SK-N-SH (cell line): ENCODE data around the gene SNX17. TPM values are rescaled to one million over a fixed set of nuclear protein-coding genes. Genes with fewer than 3 reads are reported as not detected.

ENCODE experiments used
- CTCF ChIA-PET: fragments of 300-600, 350-600 bp; formaldehyde crosslinking; extraction: SDS; loops from one replicate; lab custom pipeline; 2021; lab: Yijun Ruan, JAX
- POLR2A ChIA-PET: fragments of 350-600 bp; sonication (Branson Sonifier 250); formaldehyde crosslinking; extraction: SDS; loops from one replicate; lab custom pipeline; 2020; ENCODE audit warnings: antibody characterized with exemption, inconsistent platforms; lab: Yijun Ruan, JAX
- DNase-seq: peaks from one replicate; pipeline ENCODE4 v3.0.0; 2012
- H2AFZ ChIP-seq: fragments of 200-600 bp; sonication (generic); 2 replicates; pipeline ENCODE4 v1.8.1; 2016; ENCODE audit warnings: antibody characterized with exemption, mild to moderate bottlenecking, low read depth
- H3F3A ChIP-seq: fragments of 200-600 bp; sonication (generic); replicated peaks from 2 replicates; pipeline ENCODE3; 2016; ENCODE audit warnings: antibody characterized with exemption, mild to moderate bottlenecking; ENCODE audit not compliant: insufficient read depth
- H3K27ac ChIP-seq, 2 experiments: fragments of 200-500 bp in 1 of 2; fragments of 200-600 bp in 1 of 2; sonication (Bioruptor generic) in 1 of 2; sonication (generic), shearing (Covaris generic) in 1 of 2; 2 replicates each; pipeline versions ENCODE4 v1.5.1 to v1.6.1; 2014 to 2016; ENCODE audit warnings: low read depth in 2 of 2, inconsistent platforms in 1 of 2, low read length in 1 of 2, mild to moderate bottlenecking in 1 of 2, mixed read lengths in 1 of 2
- H3K27me3 ChIP-seq: fragments of 200-600 bp; sonication (generic), shearing (Covaris generic); 2 replicates; pipeline ENCODE4 v1.6.1; 2016; ENCODE audit warnings: mixed run types; ENCODE audit not compliant: insufficient read depth
- H3K36me3 ChIP-seq, 2 experiments: fragments of 200-500 bp in 1 of 2; fragments of 200-600 bp in 1 of 2; sonication (Bioruptor generic) in 1 of 2; sonication (generic) in 1 of 2; replicated peaks in 1 of 2; 2 replicates each; pipeline versions ENCODE3 to v1.5.1; 2014 to 2016; ENCODE audit warnings: low read length in 1 of 2, mild to moderate bottlenecking in 1 of 2; ENCODE audit not compliant: insufficient read depth in 2 of 2, control insufficient read depth in 1 of 2
- H3K4me1 ChIP-seq, 2 experiments: fragments of 200-500 bp in 1 of 2; fragments of 200-600 bp in 1 of 2; sonication (Bioruptor generic) in 1 of 2; sonication (generic), shearing (Covaris generic) in 1 of 2; 2 replicates each; pipeline versions ENCODE4 v1.5.1 to v1.6.1; 2014 to 2016; ENCODE audit warnings: low read depth in 1 of 2, low read length in 1 of 2, mixed run types in 1 of 2; ENCODE audit not compliant: insufficient read depth in 2 of 2, control insufficient read depth in 1 of 2
- H3K4me2 ChIP-seq: fragments of 200-600 bp; sonication (generic), shearing (Covaris generic); 2 replicates; pipeline ENCODE4 v1.6.1; 2017; ENCODE audit warnings: mixed run types
- H3K4me3 ChIP-seq, 2 experiments: fragments of 200-500 bp in 1 of 2; fragments of 200-600 bp in 1 of 2; sonication (Bioruptor generic) in 1 of 2; sonication (generic), shearing (Covaris generic) in 1 of 2; 2 replicates each; pipeline versions ENCODE4 v1.5.1 to v1.8.1; 2014 to 2016; ENCODE audit warnings: low read depth in 2 of 2, inconsistent platforms in 1 of 2, low read length in 1 of 2, mild to moderate bottlenecking in 1 of 2, mixed read lengths in 1 of 2, moderate library complexity in 1 of 2
- H3K79me2 ChIP-seq: fragments of 200-600 bp; sonication (generic); 2 replicates; pipeline ENCODE4 v1.8.1; 2017; ENCODE audit warnings: mild to moderate bottlenecking; ENCODE audit not compliant: insufficient read depth
- H3K9ac ChIP-seq: fragments of 200-600 bp; sonication (generic); 2 replicates; pipeline ENCODE4 v1.6.1; 2017; ENCODE audit warnings: mixed run types
- H3K9me2 ChIP-seq: fragments of 200-600 bp; sonication (generic); 2 replicates; pipeline ENCODE4 v1.6.1; 2017; ENCODE audit warnings: mixed run types
- H3K9me3 ChIP-seq: fragments of 200-600 bp; sonication (generic); 2 replicates; pipeline ENCODE4 v1.6.1; 2017; ENCODE audit warnings: mixed run types, mild to moderate bottlenecking, moderate library complexity
- H4K20me1 ChIP-seq: fragments of 200-600 bp; sonication (generic); 2 replicates; pipeline ENCODE4 v1.6.1; 2017; ENCODE audit warnings: mild to moderate bottlenecking, mixed run types; ENCODE audit not compliant: insufficient read depth
- CHD2 ChIP-seq: fragments of 150-350 bp; IDR thresholded peaks from 2 replicates; pipeline ENCODE4 v1.6.1; 2018; ENCODE audit warnings: low read length; ENCODE audit not compliant: partially characterized antibody
- EZH2phosphoT487 ChIP-seq: fragments of 200-600 bp; sonication (generic); IDR thresholded peaks from 2 replicates; pipeline ENCODE4 v1.6.1; 2017; ENCODE audit warnings: low read depth, mixed run types, mild to moderate bottlenecking, antibody characterized with exemption, moderate library complexity, borderline replicate concordance
- FOXJ3 ChIP-seq: sonication (generic); formaldehyde crosslinking; IDR thresholded peaks from 2 replicates; pipeline ENCODE4 v1.5.1; 2020; ENCODE audit warnings: mild to moderate bottlenecking, missing genetic modification reagents
- FOXM1 ChIP-seq: IDR thresholded peaks from 2 replicates; pipeline ENCODE4 v1.4.0; 2012; ENCODE audit warnings: low read depth, mild to moderate bottlenecking
- GABPA ChIP-seq: IDR thresholded peaks from 2 replicates; pipeline ENCODE4 v1.4.0; 2012; ENCODE audit warnings: low read depth, mild to moderate bottlenecking
- GATA2 ChIP-seq: sonication (generic); formaldehyde crosslinking; IDR thresholded peaks from 2 replicates; pipeline ENCODE4 v1.5.0; 2020; ENCODE audit warnings: mild to moderate bottlenecking, missing genetic modification reagents
- MXI1 ChIP-seq: IDR thresholded peaks from 2 replicates; pipeline ENCODE4 v1.6.1; 2012; ENCODE audit warnings: mild to moderate bottlenecking, low read depth, low read length, improper control_type of control experiment
- NFIC ChIP-seq: IDR thresholded peaks from 2 replicates; pipeline ENCODE4 v1.4.0; 2012; ENCODE audit warnings: borderline replicate concordance
- NRF1 ChIP-seq: IDR thresholded peaks from 2 replicates; pipeline ENCODE4 v1.6.1; 2012; ENCODE audit warnings: low read depth, mild to moderate bottlenecking, low read length
- POLR2AphosphoS5 ChIP-seq: IDR thresholded peaks from 2 replicates; pipeline ENCODE4 v1.6.1; 2012; ENCODE audit warnings: low read depth, low read length
- RCOR1 ChIP-seq: fragments of 150-350 bp; IDR thresholded peaks from 2 replicates; pipeline ENCODE4 v1.6.1; 2017; ENCODE audit warnings: antibody characterized with exemption, low read length
- REST ChIP-seq: IDR thresholded peaks from 2 replicates; pipeline ENCODE4 v1.6.1; 2012; ENCODE audit warnings: mild to moderate bottlenecking, low read depth, low read length, moderate library complexity
- RFX5 ChIP-seq: IDR thresholded peaks from 2 replicates; pipeline ENCODE4 v1.6.1; 2012; ENCODE audit warnings: mild to moderate bottlenecking, improper control_type of control experiment, low read length
- RXRA ChIP-seq: IDR thresholded peaks from 2 replicates; pipeline ENCODE4 v1.4.0; 2012; ENCODE audit warnings: low read depth, mild to moderate bottlenecking, borderline replicate concordance
- SIN3A ChIP-seq: IDR thresholded peaks from 2 replicates; pipeline ENCODE4 v1.6.1; 2012; ENCODE audit warnings: low read depth, mild to moderate bottlenecking, low read length, moderate library complexity, borderline replicate concordance
- SMC3 ChIP-seq: IDR thresholded peaks from 2 replicates; pipeline ENCODE4 v1.6.1; 2012; ENCODE audit warnings: low read depth, low read length, improper control_type of control experiment
- TCF12 ChIP-seq: IDR thresholded peaks from 2 replicates; pipeline ENCODE4 v1.4.0; 2012
- TEAD4 ChIP-seq: IDR thresholded peaks from 2 replicates; pipeline ENCODE4 v1.4.0; 2012; ENCODE audit warnings: mild to moderate bottlenecking, borderline replicate concordance; ENCODE audit not compliant: insufficient read depth
- USF1 ChIP-seq: IDR thresholded peaks from 2 replicates; pipeline ENCODE4 v1.4.0; 2012; ENCODE audit warnings: low read depth, borderline replicate concordance
- YY1 ChIP-seq: IDR thresholded peaks from 2 replicates; pipeline ENCODE4 v1.4.0; 2012; ENCODE audit warnings: low read depth, mild to moderate bottlenecking
- WGBS: methylation state at CpG from one replicate; pipeline ENCODE4 v1.1.6; 2017; ENCODE audit warnings: low lambda C conversion rate; 5-methylcytosine and 5-hydroxymethylcytosine counted together
- polyA plus RNA-seq, 3 experiments: library from polyadenylated mRNA; depleted of rRNA; stranded (reverse); fragments of >200 nt; gene quantifications; 2 replicates each; pipeline ENCODE4 v1.2.3, GENCODE V29; 2012
- TF ChIP-seq, protein P1 (sequence below): fragments of 200-600 bp; sonication (generic); IDR thresholded peaks from 2 replicates; pipeline ENCODE4 v1.6.1; 2017; ENCODE audit warnings: antibody characterized with exemption, mild to moderate bottlenecking, moderate library complexity
- TF ChIP-seq, protein P2 (sequence below): fragments of 150-350 bp; IDR thresholded peaks from 2 replicates; pipeline ENCODE4 v1.6.1; 2016; ENCODE audit warnings: mild to moderate bottlenecking, low read depth, low read length
- TF ChIP-seq, protein P3 (sequence below): IDR thresholded peaks from 2 replicates; pipeline ENCODE4 v1.4.0; 2012; ENCODE audit warnings: low read depth

Gene SNX17
- polyA plus RNA-seq (2012; rRNA removed): 128 and 145 TPM in 2 replicates
- 103 and 135 TPM in 2 replicates for polyA plus RNA-seq (2012; cell fraction: cytosol; rRNA removed)
- polyA plus RNA-seq (2012; cell fraction: nucleus; rRNA removed): 150 and 153 TPM in 2 replicates

GRCh38 chr2:27370026-27370815, at the start of gene SNX17, which contains the start of gene EIF2B4:
TSS of gene SNX17 (plus strand) at chr2:27370616. CDS start at chr2:27370744, 128 bp downstream.
TSS of gene EIF2B4 (minus strand) at chr2:27370338. CDS start at chr2:27370314, 24 bp downstream.
- Histone ChIP-seq H3K27me3 (no peaks in the 10 kb centered on the region), H2AFZ (peak within 1 kb of the TSS; percentile 51), H4K20me1 (no peaks in the 10 kb centered on the region; the same call in 1 of the 2 replicates), H3K4me3 (peak within 1 kb of the TSS; percentile 94 to 99), H3K9me2 (no peaks in the 10 kb centered on the region), H3K4me1 (peaks cover 11 to 22% of the 10 kb centered on the region in 2 experiments; a peak in 3 of 4 replicates), H3K27ac (peak within 1 kb of the TSS; percentile 79 to 89), H3K36me3 (peaks cover 53 to 64% of the 10 kb centered on the region in 2 experiments), H3K9me3 (no peaks in the 10 kb centered on the region), H3K79me2 (peaks cover 64% of the 10 kb centered on the region), H3F3A (peaks cover 9% of the 10 kb centered on the region), H3K9ac (peak within 1 kb of the TSS; percentile 93), H3K4me2 (peak within 1 kb of the TSS; percentile 91)
- ChIA-PET POLR2A (interaction anchor here (0.9 to 3.8 kb wide), 7 partner anchors 10 to 258 kb away, joined by 3 to 34 read pairs (median 5); partner anchors contain the start of genes CCDC121, GPN1, GTF3C2 and MPV17), CTCF (interaction anchor here (0.7 to 3.2 kb wide), 19 partner anchors 10 to 314 kb away, joined by 3 to 36 read pairs (median 4); partner anchors contain the start of genes GTF3C2, MPV17, PPM1G and ZNF513)
- peak; percentile 98 for DNase-seq
- under 1% methylated on average over 30 of the region's 85 CpGs for WGBS
- TF ChIP-seq, protein P1, sequence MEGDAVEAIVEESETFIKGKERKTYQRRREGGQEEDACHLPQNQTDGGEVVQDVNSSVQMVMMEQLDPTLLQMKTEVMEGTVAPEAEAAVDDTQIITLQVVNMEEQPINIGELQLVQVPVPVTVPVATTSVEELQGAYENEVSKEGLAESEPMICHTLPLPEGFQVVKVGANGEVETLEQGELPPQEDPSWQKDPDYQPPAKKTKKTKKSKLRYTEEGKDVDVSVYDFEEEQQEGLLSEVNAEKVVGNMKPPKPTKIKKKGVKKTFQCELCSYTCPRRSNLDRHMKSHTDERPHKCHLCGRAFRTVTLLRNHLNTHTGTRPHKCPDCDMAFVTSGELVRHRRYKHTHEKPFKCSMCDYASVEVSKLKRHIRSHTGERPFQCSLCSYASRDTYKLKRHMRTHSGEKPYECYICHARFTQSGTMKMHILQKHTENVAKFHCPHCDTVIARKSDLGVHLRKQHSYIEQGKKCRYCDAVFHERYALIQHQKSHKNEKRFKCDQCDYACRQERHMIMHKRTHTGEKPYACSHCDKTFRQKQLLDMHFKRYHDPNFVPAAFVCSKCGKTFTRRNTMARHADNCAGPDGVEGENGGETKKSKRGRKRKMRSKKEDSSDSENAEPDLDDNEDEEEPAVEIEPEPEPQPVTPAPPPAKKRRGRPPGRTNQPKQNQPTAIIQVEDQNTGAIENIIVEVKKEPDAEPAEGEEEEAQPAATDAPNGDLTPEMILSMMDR: peak; percentile 84
- TF ChIP-seq REST: peak; percentile 72
- TF ChIP-seq, protein P2, sequence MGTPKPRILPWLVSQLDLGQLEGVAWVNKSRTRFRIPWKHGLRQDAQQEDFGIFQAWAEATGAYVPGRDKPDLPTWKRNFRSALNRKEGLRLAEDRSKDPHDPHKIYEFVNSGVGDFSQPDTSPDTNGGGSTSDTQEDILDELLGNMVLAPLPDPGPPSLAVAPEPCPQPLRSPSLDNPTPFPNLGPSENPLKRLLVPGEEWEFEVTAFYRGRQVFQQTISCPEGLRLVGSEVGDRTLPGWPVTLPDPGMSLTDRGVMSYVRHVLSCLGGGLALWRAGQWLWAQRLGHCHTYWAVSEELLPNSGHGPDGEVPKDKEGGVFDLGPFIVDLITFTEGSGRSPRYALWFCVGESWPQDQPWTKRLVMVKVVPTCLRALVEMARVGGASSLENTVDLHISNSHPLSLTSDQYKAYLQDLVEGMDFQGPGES: no peak
- no peak for TF ChIP-seq FOXJ3 (CRISPR knock-in tag)
- TF ChIP-seq TCF12: peak; percentile 58; the same call in 1 of the 2 replicates
- no peak for TF ChIP-seq RXRA
- peak; percentile 98 for TF ChIP-seq MXI1
- peak; percentile 98 for TF ChIP-seq SIN3A
- no peak for TF ChIP-seq GATA2
- TF ChIP-seq EZH2phosphoT487: no peak
- 0 out of 2 replicates have a peak, but pooled peaks have one; percentile 11 for TF ChIP-seq TEAD4
- no peak; the same call in none of the 2 replicates for TF ChIP-seq RFX5
- peak; percentile 39; the same call in 1 of the 2 replicates for TF ChIP-seq SMC3
- TF ChIP-seq GABPA: peak; percentile 70
- TF ChIP-seq, protein P3, sequence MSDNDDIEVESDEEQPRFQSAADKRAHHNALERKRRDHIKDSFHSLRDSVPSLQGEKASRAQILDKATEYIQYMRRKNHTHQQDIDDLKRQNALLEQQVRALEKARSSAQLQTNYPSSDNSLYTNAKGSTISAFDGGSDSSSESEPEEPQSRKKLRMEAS: peak; percentile 83
- TF ChIP-seq USF1: peak; percentile 62; the same call in 1 of the 2 replicates
- peak; percentile 94 for TF ChIP-seq YY1
- TF ChIP-seq NFIC: 0 out of 2 replicates have a peak, but pooled peaks have one; percentile 42
- TF ChIP-seq POLR2AphosphoS5: peak; percentile 87
- no peak for TF ChIP-seq FOXM1
- TF ChIP-seq RCOR1: peak; percentile 82; the same call in 1 of the 2 replicates
- peak; percentile 40 for TF ChIP-seq NRF1
- TF ChIP-seq CHD2: peak; percentile 97
